A172 (cell line): ENCODE data around the gene SDC4. TPM values are rescaled to one million over a fixed set of nuclear protein-coding genes. Genes with fewer than 3 reads are reported as not detected.
"Not testable (repeated sequence)": the region's sequence is repeated elsewhere in the genome, so short reads cannot be mapped to it uniquely, and the experiment has no call there.

ENCODE experiments used
- DNase-seq: peaks from one replicate; pipeline ENCODE4 v3.0.0-alpha.2; 2015; ENCODE audit warnings: low spot score
- total RNA-seq: library from RNA; depleted of rRNA; stranded (reverse); fragments of >200 nt; shearing (Covaris generic); gene quantifications from 2 replicates; pipeline ENCODE4 v1.2.3, GENCODE V29; 2014

The SDC4 gene
- total RNA-seq, 1 experiment from 2014 or later: 42.4 TPM

GRCh38 chr20:45363611-45364492, 15.6 kb upstream of the SDC4 start:
- DNase-seq: no peak

- peak; percentile 99 for DNase-seq
Observed at GRCh38 chr20:45362804-45363610, 14.8 kb upstream of the SDC4 start, which contains the start of gene SYS1. TSS of gene SYS1 (plus strand) at chr20:45363156. CDS start at chr20:45363532, 376 bp downstream.

GRCh38 chr20:45361793-45362192, 13.6 kb upstream of the SDC4 start:
- DNase-seq: no peak

- peak; percentile 71 for DNase-seq
Observed at GRCh38 chr20:45359406-45360148, 11.4 kb upstream of the SDC4 start.

DNA sequence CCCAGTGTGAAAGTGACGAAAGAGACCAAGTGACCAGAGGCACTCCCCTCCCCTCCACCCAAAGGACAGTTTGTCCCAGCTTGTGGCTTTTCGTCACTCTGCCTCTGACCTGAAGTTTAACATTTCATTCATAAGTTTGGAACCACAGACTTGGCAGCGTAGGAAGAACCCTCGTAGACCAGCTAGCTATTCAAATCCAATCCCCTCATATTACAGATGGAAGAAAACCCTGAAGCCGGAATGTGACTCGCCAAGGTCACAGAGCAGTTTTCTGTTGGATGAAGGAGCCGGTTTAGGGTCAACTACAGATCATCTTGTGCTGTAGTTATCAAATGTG, 10.8 kb upstream of the SDC4 start:
- peak; percentile 38 for DNase-seq

GRCh38 chr20:45358282-45359068, 10.3 kb upstream of the SDC4 start:
- DNase-seq: peak; percentile 82

GRCh38 chr20:45355209-45356084, 7.2 kb upstream of the SDC4 start:
- DNase-seq: peak; percentile 85

- DNase-seq: peak; percentile 57
Observed at GRCh38 chr20:45354423-45355208, 6.4 kb upstream of the SDC4 start.

DNA sequence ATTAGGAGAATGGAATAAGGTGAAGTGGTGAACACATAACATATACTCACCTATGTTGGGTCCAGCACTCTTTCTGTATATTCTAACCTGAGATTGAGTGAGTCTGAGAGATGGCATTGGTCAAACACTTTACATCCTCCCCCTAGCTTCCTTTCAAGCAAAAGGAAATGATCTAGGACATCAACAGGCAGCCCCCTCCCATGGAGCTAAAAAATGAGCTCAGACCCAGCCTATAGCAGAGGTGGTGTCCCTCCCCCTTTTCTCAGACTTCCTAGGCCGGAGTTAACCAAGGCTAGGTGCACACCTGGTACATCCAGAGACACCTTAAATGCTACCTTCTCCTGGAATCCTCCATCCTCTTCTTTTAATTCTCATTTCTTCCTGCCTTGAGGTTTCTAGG, 5.5 kb upstream of the SDC4 start:
- DNase-seq: no peak

GRCh38 chr20:45352729-45353128, 4.5 kb upstream of the SDC4 start:
- DNase-seq: no peak

DNA sequence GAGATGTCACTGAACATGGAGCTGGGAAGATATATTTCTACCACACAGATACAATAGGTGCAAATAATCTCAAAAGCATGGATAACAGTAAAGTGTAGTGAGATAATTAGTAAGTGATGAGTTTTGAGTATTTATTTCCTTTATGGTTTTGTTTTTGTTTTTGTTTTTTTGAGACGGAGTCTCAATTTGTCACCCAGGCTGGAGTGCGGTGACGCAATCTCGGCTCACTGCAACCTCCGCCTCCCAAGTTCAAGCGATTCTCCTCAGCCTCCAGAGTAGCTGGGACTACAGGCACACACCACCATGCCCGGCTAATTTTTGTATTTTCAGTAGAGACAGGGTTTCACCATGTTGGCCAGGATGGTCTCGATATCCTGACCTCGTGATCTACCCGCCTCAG, 2.6 kb upstream of the SDC4 start:
- not testable (repeated sequence) for DNase-seq

GRCh38 chr20:45350217-45350616, 2.0 kb upstream of the SDC4 start:
- no peak for DNase-seq

DNA sequence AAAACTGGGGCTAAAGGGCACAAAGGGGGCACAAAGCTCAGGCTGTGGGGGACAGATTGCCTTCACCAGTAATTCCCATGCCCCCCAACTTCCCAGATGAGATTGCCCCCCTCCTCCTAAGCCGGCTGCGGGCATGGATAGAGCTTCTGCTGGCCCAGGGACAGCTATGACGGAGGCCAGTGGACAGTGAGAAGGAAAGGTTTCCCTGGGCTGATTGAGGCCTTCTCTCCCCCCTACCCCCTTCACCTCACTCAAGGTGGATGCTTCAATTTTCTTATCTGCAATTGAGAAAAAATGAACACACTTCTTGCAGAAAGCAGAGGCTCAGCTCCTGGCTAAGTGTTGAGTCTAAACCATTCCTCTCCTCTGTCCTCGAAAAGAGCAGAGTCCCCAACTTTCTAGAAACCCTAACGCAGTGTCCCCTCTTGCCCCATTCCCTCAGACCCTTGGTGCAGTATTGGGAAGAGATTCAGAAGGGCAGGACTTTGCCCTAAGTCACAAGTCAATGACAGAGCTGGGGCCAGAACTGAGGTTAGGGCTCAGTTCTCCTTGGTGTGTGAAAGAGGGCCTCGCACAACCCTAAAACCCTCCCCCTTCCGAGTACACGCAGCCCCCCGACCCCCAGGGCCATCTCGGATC, 808 bp downstream of the SDC4 start:
- DNase-seq: no peak

DNA sequence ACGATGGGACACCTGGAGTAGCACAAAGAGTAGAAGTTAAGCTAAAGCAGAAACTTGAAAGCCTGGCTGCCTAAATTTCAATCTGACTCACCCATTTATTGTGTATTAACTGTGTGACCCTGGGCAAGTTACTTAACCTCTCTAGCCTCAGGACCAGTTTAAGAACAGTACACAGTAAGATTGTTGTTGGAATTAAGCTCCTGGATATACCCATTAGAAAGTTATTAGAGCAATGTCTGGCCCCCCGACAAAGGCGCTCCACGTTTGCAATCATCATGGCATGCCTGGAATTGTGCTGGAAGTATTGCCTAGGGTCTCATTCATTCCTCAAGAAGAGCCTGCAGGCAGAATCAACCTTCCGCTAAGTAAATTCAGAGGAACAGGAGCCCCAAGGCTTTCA, 1.4 kb downstream of the SDC4 start:
- no peak for DNase-seq

GRCh38 chr20:45346291-45346718, 1.9 kb downstream of the SDC4 start:
- DNase-seq: no peak

DNA sequence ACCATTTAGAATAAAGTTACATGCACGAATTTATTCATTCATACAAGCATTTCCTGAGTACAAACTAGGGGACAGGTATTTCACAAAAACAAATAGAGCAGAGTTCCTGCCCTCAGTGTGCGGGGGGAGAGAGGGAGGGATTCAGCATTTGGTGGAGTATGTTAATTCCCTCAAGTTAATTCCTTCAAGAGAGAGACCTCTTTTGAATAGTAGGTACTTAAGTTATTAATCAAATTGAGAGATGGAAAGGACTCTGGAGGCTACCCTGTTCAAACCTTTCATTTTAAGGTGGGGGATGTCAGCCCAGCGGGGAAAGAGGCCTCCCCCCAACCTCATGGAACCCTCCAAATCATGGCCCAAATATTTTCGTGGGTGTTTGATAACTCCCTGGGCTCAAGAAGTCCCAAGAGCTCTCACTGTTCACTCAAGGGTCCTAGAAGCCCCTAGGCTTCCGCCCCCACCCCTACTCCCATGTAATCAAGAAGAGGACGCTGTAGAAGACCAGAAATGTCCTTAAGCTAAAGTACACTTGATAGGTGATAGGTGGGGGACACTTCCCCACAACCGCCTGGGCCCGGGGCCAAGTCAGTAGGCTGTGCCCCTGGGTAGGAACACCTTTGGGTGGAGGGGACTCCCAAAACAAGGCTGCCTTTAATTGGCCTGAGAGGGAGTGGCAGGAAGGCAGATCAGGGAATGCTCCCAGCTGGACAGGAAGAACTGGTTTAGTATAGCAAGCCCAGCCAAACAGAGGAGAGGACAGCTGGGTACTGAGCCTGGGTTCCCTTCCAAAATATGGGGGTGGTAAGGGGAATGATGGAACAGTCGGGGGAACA, 2.9 kb downstream of the SDC4 start:
- DNase-seq: no peak

DNA sequence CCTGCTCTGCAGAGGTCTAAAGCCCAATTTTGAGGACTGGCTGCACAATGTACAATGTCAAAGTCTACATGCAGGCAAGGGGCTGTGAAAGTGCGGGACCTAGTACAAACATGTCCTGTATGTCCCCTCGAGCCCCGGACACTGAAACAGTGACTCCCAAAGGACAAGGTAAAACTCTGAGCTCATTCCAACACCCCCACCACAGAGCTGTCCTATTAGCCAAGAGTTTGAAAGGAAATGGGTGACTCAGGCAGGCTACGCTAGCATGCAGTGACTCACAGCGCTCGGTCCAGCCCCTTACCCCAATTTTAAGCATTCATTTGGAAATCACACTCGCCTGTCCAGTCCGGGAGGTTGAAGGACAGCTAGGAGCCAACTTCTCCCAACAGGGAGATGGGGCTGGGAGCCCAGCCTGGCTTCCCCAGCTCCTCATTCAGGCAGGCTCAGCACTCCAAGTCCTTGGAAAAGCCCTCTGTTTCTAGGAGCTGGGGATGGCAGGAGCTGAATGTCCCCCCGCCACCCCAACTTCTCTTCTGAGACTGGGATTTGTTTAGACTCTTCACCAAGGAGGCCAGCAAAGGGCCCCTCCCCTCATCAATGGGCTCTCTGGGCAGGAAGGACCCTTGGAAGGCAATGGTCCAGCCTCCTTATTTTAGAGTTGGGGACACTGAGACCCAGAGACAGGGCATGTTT, 3.9 kb downstream of the SDC4 start:
- DNase-seq: peak; percentile 94
